Caco-2 (cell line): ENCODE results near the gene PPP1R16B. TPM values are rescaled to one million over a fixed set of nuclear protein-coding genes. Genes with fewer than 3 reads are reported as not detected.

Experiments
- BruUV-seq: library from RNA; stranded (reverse); fragments of 400-500 nt; replicated peaks from 2 replicates; lab custom pipeline; 2021; lab: Mats Ljungman, UMichigan
- CTCF ChIA-PET: fragments of 300-600 bp; sonication (Branson Sonifier 250); formaldehyde crosslinking; loops from one replicate; lab custom pipeline; 2022; ENCODE audit warnings: antibody characterized with exemption; lab: Charles Lee
- POLR2A ChIA-PET: fragments of 300-600 bp; sonication (Branson Sonifier 250); formaldehyde crosslinking; loops from one replicate; lab custom pipeline; 2022; ENCODE audit warnings: antibody characterized with exemption; lab: Charles Lee
- DNase-seq, 2 experiments: peaks; one replicate each; pipeline versions ENCODE4 v3.0.0 to v3.0.0-alpha.2; 2020 to 2022
- H3K27me3 ChIP-seq: replicated peaks from 2 replicates; pipeline ENCODE4 v1.6.0; 2011; ENCODE audit warnings: low read length; ENCODE audit not compliant: control insufficient read depth, insufficient read depth
- H3K36me3 ChIP-seq: 2 replicates; pipeline ENCODE4 v1.5.1; 2011; ENCODE audit warnings: low read length; ENCODE audit not compliant: control insufficient read depth, insufficient read depth
- H3K4me1 ChIP-seq: fragments of 250-450 bp; sonication (Bioruptor Pico); 2 replicates; pipeline ENCODE4 v1.5.1; 2020; ENCODE audit warnings: mild to moderate bottlenecking
- H3K4me3 ChIP-seq: 2 replicates; pipeline ENCODE4 v1.5.1; 2011; ENCODE audit warnings: low read depth, mild to moderate bottlenecking, control low read depth, low read length
- H3K9me3 ChIP-seq: fragments of 250-450 bp; sonication (Bioruptor Pico); 2 replicates; pipeline ENCODE4 v1.5.1; 2020; ENCODE audit warnings: mild to moderate bottlenecking, moderate library complexity
- H3K27ac Mint-ChIP-seq: one replicate; pipeline ENCODE4 v1.8.0; 2022; ENCODE audit warnings: mixed read lengths; ENCODE audit not compliant: unreplicated experiment
- H3K27me3 Mint-ChIP-seq: one replicate; pipeline ENCODE4 v1.8.0; 2022; ENCODE audit warnings: mixed read lengths; ENCODE audit not compliant: insufficient read depth, unreplicated experiment
- H3K36me3 Mint-ChIP-seq: one replicate; pipeline ENCODE4 v1.8.0; 2022; ENCODE audit warnings: mild to moderate bottlenecking, mixed read lengths; ENCODE audit not compliant: insufficient read depth, unreplicated experiment
- H3K4me1 Mint-ChIP-seq: one replicate; pipeline ENCODE4 v1.8.0; 2022; ENCODE audit warnings: low read depth, mixed read lengths; ENCODE audit not compliant: unreplicated experiment
- H3K4me3 Mint-ChIP-seq: one replicate; pipeline ENCODE4 v1.8.0; 2022; ENCODE audit warnings: mild to moderate bottlenecking, moderate library complexity, mixed read lengths; ENCODE audit not compliant: unreplicated experiment
- H3K9me3 Mint-ChIP-seq: one replicate; pipeline ENCODE4 v1.8.0; 2022; ENCODE audit warnings: mixed read lengths; ENCODE audit not compliant: unreplicated experiment
- CTCF ChIP-seq, 2 experiments: fragments of 200-600 bp in 1 of 2; IDR thresholded peaks; 1 replicate in 1 of 2; 2 replicates in 1 of 2; pipeline versions ENCODE4 v1.5.1 to v1.8.0; 2011 to 2022; ENCODE audit warnings: antibody characterized with exemption in 1 of 2, control low read depth in 1 of 2, inconsistent platforms in 1 of 2, low read depth in 1 of 2, low read length in 1 of 2, mild to moderate bottlenecking in 1 of 2, moderate library complexity in 1 of 2; ENCODE audit not compliant: insufficient read depth in 1 of 2, severe bottlenecking in 1 of 2, unreplicated experiment in 1 of 2
- intact Hi-C: fragments of 100-400 bp; cut with micrococcal nuclease; formaldehyde crosslinking; loops from one replicate; pipeline ENCODE4 v1.10.0; 2022; ENCODE audit not compliant: unreplicated experiment
- total RNA-seq: library from RNA; stranded (reverse); gene quantifications from 2 replicates; pipeline ENCODE4 v1.2.3, GENCODE V29; 2022

Gene PPP1R16B
- total RNA-seq, 1 experiment from 2014 or later: not detected

GRCh38 chr20:38907918-38908677 lies 102.6 kb downstream of the PPP1R16B start:
- CTCF ChIA-PET: interaction anchor here (0.7 kb wide), 1 partner anchor 14 kb away, joined by 3 read pairs; no protein-coding TSS in a partner anchor
- Mint-ChIP-seq H3K9me3 (no peaks in the 10 kb centered on the region), H3K4me3 (no peak overlapping the region), H3K4me1 (peaks cover under 1% of the 10 kb centered on the region), H3K27ac (no peak overlapping the region), H3K36me3 (no peaks in the 10 kb centered on the region), H3K27me3 (peaks cover 7% of the 10 kb centered on the region)
- H3K9me3 ChIP-seq: no peaks in the 10 kb centered on the region
- no peaks in the 10 kb centered on the region for H3K36me3 ChIP-seq
- H3K4me1 ChIP-seq: peaks cover 5% of the 10 kb centered on the region
- intact Hi-C loops: no loop called here
- DNase-seq: no peak
- no peaks in the 10 kb centered on the region for H3K27me3 ChIP-seq
- no peak overlapping the region for H3K4me3 ChIP-seq
- TF ChIP-seq CTCF (IDR thresholded peaks at IDR 0.05; ENCODE audit: insufficient read depth in 1 of 2, low read depth in 1 of 2, low read length in 1 of 2, severe bottlenecking in 1 of 2, unreplicated experiment in 1 of 2): no peak
- POLR2A ChIA-PET: interaction anchor here (3.1 kb wide), 1 partner anchor 18 kb away, joined by 12 read pairs; the partner anchor contains the start of gene FAM83D
- no TSS peak for BruUV-seq

DNA sequence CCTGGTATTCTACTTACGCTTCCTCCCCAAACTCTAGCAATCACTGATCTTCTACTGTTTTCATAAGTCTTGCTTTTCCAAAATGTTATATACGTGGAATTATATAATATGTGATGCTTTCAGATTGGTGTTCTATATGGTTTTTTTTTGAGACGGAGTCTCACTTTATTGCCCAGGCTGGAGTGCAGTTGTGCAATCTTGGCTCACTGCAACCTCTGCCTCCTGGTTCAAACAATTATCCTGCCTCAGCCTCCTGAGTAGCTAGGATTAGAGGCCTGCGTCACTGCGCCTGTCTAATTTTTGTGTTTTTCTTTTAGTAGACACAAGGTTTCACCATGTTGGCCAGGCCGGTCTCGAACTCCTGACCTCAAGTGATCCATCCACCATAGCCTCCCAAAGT lies 109.9 kb downstream of the PPP1R16B start:
- no peaks in the 10 kb centered on the region for H3K9me3 Mint-ChIP-seq
- H3K27me3 Mint-ChIP-seq: no peaks in the 10 kb centered on the region
- DNase-seq: no peak
- peaks cover 5% of the 10 kb centered on the region for H3K36me3 Mint-ChIP-seq
- peak overlapping the region; percentile 1 for H3K27ac Mint-ChIP-seq
- BruUV-seq: no TSS peak
- TF ChIP-seq CTCF (IDR thresholded peaks at IDR 0.05; ENCODE audit: insufficient read depth in 1 of 2, low read depth in 1 of 2, low read length in 1 of 2, severe bottlenecking in 1 of 2, unreplicated experiment in 1 of 2): no peak
- H3K4me1 Mint-ChIP-seq: peaks cover 21% of the 10 kb centered on the region
- Histone ChIP-seq H3K4me1 (peaks cover 29% of the 10 kb centered on the region), H3K4me3 (no peak overlapping the region), H3K36me3 (no peaks in the 10 kb centered on the region), H3K9me3 (no peaks in the 10 kb centered on the region), H3K27me3 (no peaks in the 10 kb centered on the region)
- H3K4me3 Mint-ChIP-seq: no peak overlapping the region
- ChIA-PET CTCF (no interaction called here), POLR2A (no interaction called here)
- intact Hi-C loops: no loop called here

DNA sequence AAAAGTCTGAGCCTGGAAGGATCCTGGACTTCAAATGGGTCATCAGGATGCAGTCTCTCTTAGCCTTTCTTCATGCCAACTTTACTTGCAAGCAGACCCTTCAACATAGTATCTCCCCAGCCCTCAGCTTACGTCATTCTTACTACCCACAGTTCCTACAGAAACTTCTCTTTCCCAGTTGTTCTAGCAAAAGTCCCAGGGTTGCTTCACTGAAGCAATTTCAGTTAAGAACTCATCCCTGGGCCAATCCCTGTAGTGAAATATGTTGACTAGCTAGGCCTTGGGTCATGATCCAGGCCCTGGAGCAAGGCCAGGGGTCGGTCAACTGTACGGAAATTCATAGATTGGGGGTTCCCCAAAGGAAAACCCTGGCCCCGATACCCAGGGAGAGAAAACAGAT lies 112.2 kb downstream of the PPP1R16B start:
- ChIA-PET POLR2A (no interaction called here), CTCF (interaction anchor here (1.7 kb wide), 1 partner anchor 9 kb away, joined by 4 read pairs; the partner anchor contains the start of gene FAM83D)
- H3K27ac Mint-ChIP-seq: no peak overlapping the region
- no peaks in the 10 kb centered on the region for H3K36me3 ChIP-seq
- H3K36me3 Mint-ChIP-seq: peaks cover 5% of the 10 kb centered on the region
- H3K9me3 Mint-ChIP-seq: no peaks in the 10 kb centered on the region
- no peaks in the 10 kb centered on the region for H3K9me3 ChIP-seq
- TF ChIP-seq CTCF (IDR thresholded peaks at IDR 0.05; ENCODE audit: insufficient read depth in 1 of 2, low read depth in 1 of 2, low read length in 1 of 2, severe bottlenecking in 1 of 2, unreplicated experiment in 1 of 2): no peak
- no peaks in the 10 kb centered on the region for H3K27me3 Mint-ChIP-seq
- H3K4me1 ChIP-seq: peaks cover 28% of the 10 kb centered on the region
- H3K4me3 Mint-ChIP-seq: no peak overlapping the region
- intact Hi-C loops: no loop called here
- H3K27me3 ChIP-seq: no peaks in the 10 kb centered on the region
- no peak for DNase-seq
- H3K4me1 Mint-ChIP-seq: peaks cover 28% of the 10 kb centered on the region
- H3K4me3 ChIP-seq: no peak overlapping the region
- BruUV-seq: no TSS peak
